HG03521 (cell line): ENCODE results near the gene TREM2.
"Not testable (repeated sequence)": the region's sequence is repeated elsewhere in the genome, so short reads cannot be mapped to it uniquely, and the experiment has no call there.

ENCODE experiments used
- ATAC-seq: cut with Tn5 transposase; IDR thresholded peaks from one replicate; pipeline ENCODE4 v1.9.1; 2021; ENCODE audit warnings: mild to moderate bottlenecking, moderate library complexity; ENCODE audit not compliant: unreplicated experiment

TREM2 gene

GRCh38 chr6:41162687-41163418 is at the start of gene TREM2:
TSS of gene TREM2 (minus strand) at chr6:41163116. CDS start at chr6:41163082, 34 bp downstream.
- no peak for ATAC-seq

DNA sequence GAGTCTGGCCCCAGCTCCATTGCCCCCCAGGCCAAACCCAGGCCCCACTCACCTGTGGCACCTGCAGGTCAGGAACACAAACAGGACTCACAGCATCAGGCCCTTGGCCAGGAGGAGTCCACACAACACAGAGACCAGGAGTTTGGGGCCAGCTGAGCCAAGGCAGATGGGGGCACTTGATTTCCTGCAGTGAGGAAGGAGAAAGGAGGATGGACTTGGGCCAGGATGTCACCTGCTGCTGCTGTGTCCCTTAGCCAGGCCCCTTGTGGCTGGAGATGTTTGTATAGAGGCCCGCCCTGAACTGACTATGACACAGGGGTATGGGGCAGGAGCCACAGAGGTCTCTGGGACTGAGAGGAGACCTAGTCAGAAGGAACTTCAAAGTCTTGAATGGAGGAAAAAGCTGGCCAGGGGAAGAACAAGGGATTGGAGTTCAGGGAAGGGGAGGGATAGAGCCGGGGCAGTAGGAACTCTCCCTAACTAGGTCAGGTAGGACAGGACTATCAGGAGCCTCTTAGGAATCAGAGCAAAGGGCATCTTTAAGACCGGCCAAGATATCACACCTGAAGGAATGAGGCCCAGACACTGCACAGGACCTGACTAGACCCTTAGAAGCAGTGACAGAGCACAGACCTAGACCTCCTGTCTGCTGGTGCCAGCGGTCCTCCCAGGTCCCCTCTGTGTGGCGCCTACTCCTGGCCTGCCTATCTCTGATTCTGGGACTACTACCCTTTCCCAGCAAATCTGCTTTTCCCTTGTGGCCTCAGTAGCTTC is 46.8 kb upstream of the TREM2 start:
- ATAC-seq = no peak

DNA sequence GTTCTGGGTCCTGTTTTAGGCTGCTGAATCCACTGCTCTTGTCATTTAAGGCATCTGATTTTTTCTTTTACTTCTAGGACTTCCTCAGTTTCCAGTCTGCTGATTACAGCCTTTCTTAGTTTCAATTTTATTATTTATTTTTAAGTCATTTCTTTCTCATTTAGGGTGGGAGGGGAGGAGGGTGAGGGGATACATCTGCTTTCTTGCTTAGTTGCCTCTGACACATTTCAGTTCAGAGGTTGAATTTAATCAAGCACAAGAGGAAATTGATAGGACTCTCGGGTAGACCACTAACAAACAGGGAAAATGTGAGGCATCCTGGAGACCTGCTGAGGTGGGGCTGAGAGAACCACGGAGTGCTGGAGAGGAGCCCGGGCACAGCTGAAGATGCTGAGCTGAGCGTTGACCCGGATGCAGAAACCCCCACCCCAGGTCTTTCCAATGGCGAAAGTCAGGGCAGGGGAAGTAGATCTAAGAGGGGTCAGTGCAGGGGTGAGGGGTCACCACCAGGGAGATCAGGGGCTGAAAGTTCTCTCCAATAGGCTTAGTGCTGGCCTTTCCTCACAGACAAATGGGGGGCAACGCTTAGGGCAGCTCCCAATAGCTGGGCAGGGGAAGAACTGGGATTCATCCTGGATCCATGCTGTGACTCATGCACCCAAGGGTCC is 45.7 kb upstream of the TREM2 start:
- no peak for ATAC-seq

- ATAC-seq = no peak
These were observed 41.2 kb upstream of the TREM2 start for GRCh38 chr6:41204156-41204555.

DNA sequence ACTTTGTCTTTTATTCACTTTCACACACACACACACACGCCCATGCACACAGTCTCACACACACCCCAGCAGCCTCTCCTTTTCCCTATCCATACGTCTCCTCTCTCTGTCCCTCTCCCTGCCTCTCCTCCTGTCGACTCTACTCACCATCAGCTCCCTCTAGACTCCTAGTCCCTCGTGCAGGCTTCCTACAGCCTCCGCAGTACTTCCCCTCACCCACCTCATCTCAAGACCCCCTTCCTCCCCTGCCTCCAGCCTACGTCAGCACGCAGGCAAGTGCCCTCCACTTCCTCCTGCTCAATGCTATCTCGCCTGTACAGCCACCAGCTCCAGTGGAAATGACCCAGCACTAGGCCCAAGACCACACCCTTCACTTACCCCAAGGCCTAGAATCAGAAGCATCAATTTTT is 38.9 kb upstream of the TREM2 start:
- no peak for ATAC-seq

- ATAC-seq = peak; percentile 40
These were observed 38.2 kb upstream of the TREM2 start, which contains the start of gene TREML2 for GRCh38 chr6:41200901-41201763. TSS of gene TREML2 (minus strand) at chr6:41201149. CDS start at chr6:41201008, 141 bp downstream.

GRCh38 chr6:41200296-41200900 is 37.5 kb upstream of the TREM2 start:
- peak; percentile 26 for ATAC-seq

DNA sequence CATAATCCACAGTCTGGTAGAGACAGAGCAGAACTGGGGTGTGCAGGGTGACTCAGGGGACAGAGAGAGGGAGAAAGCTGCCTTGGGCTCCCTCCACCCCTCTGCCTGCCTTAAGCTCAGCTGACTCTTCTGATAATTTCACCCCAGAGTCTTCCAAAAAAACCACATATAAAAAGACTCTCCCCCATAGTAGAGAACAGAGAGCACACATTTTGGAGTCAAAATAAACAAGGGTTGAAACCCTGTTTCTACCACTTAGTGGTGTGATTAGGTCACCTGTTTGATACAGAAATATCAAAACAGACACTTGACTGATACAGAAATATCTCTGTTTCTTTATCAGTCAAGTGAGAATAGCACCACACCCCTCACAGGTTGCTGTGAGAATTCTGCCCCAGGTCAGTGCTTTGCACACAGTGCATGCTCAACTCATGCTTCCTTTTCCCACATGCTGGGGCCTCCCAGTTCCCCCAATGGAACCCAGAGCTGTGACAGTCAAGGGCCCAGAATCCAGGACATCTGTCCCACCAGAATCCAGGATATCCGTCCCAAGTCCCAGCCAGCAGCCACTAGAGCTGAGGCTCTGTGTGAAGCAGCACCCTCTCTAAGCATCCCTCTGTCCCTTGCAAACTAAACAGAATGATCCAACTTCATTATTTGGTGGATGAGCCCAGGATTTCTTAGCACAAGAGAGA is 36.8 kb upstream of the TREM2 start:
- peak; percentile 39 for ATAC-seq

DNA sequence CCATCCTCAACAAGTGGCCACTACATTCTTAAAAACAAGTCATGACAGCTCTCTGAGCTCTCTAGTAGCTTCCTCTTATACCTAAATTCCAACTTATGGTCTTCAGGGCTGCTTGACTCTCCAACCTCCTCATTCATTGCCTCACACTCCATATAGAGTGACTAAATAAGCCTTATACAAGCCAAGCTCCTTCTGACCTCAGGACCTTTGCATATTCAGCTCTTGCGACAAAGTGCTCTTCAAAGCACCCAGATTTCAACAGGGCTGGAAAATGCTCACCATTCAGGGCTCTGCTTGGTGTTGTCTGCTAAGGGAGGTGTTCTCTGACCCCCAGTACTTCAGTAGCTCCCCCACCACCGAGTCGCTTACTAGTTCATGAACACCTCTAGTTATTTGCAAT is 34.3 kb upstream of the TREM2 start:
- no peak for ATAC-seq

DNA sequence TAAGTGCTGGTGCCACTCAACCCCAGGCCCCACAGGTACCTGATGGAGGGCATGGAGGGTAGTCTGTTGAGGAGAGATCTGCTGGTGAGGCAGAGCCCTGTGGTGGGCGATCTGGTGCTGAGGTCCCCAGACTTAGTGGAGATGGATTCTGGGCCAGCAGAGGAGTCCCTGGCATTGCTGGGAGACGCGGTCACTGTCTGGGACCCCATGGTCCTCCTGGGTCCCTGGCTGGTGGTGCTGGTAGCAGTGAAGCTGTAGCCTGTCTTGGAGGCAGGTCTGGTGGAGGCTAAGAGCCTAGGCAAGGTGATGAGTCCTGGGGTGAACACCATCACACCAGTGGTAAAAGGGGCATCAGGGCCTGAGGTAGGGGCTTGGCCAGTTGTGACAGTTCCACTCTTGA is 31.5 kb upstream of the TREM2 start:
- no peak for ATAC-seq

- ATAC-seq = no peak
These were observed 31.0 kb upstream of the TREM2 start for GRCh38 chr6:41193884-41194283.

GRCh38 chr6:41193171-41193734 is 30.3 kb upstream of the TREM2 start:
- ATAC-seq = no peak

GRCh38 chr6:41191569-41191968 is 28.7 kb upstream of the TREM2 start:
- ATAC-seq = no peak

- ATAC-seq = no peak
These were observed 27.9 kb upstream of the TREM2 start for GRCh38 chr6:41190791-41191190.

- ATAC-seq = no peak
These were observed 27.1 kb upstream of the TREM2 start for GRCh38 chr6:41189967-41190366.

DNA sequence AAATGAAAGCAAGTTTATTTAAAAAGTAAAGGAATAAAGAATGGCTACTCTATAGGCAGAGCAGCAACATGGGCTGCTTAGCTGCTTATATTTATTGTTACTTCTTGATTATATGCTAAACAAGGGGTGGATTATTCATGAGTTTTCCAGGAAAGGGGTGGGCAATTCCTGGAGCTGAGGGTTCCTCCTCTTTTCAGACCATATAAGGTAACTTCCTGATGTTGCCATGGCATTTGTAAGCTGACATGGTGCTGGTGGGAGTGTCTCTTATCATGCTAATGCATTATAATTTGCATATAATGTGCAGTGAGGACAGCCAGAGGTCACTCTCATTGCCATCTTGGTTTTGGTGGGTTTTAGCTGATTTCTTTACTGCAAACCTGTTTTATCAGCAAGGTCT is 26.1 kb upstream of the TREM2 start:
- not testable (repeated sequence) for ATAC-seq

DNA sequence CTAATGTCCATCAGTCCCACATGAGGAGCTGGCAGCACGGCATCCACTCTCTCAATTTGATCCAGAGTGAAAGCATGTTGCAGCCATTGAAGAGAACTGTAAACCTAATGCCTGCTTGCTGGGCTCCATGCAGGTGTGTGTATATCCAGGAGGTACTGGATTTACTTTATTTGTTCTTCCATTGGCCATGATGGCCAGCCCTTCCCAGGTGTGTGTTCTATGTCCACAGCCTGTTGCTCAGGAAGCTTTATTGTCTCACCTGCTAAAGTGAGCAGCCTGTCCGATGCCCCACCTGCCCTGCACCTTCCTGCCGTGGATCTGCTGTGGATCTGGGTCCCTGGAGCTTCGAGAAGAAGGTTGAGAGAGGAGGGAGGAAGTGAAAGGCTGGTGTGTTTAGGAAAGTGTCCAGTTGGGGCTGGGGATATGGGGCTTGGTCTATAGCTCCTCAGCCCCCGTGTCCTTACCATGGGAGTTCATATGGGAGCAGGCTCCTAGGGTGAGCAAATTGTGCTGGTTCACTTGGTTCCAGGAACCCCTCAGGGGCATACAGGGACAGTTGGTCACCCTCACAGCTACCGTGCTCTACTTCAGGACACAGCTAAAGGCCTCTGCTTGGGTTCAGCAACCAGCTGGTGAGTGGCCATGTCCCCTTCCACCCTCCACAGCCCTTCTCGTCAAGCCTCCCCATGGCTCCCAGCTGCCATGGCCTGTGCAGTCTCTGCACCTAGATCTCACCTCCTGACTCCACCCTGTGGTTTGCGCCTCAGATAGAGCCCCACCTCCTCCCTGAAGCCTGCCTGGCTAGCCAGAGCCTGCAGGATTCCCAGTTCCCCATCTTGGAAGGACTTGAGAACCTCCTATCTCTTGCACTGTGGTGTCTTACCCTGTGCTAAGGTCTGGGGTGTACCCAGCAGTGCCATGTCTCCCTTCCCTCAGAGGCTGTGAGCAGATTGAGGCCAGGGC is 25.3 kb upstream of the TREM2 start:
- no peak for ATAC-seq

DNA sequence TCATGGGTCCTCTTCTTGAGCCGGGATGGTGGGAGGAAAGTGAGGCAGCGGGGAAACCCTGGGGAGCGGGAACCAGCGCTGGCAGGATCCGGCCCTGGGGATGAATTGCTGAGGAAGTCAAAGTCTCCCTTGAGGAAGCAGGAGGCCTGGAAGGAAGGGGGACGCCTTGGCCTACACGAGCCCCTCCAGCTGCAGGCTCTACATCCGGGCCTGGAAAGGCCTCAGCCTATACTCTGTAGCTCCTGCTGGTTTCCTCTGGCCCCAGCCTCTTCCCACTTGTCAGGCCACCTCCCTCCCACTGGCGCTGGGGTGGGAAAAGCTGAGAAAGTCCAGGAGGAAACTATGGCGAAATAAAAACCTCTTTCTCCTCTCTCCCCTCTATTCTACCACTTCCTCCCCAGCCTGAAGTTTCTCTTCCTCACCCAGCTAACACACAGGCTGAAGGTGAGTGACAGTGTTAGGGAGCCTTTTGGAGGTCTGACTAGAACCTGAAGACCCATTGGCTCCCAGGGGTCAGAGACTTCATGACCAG is 23.2 kb upstream of the TREM2 start:
- no peak for ATAC-seq
